Hepatocyte (in vitro differentiated cells): Measurements from ENCODE around the gene AP1G2. TPM values are rescaled to one million over a fixed set of nuclear protein-coding genes. Genes with fewer than 3 reads are reported as not detected.

Experiments used
- DNase-seq: peaks from one replicate; pipeline ENCODE4 v3.0.0-alpha.2; 2016; ENCODE audit warnings: low spot score
- H2AFZ ChIP-seq: fragments of 200-600 bp; sonication (generic); 2 replicates; pipeline ENCODE4 v1.6.0; 2016; ENCODE audit warnings: antibody characterized with exemption, mild to moderate bottlenecking
- H3K27ac ChIP-seq: fragments of 200-600 bp; sonication (generic); 2 replicates; pipeline ENCODE4 v1.5.1; 2016; ENCODE audit warnings: mild to moderate bottlenecking
- H3K27me3 ChIP-seq: fragments of 200-600 bp; sonication (generic); 2 replicates; pipeline ENCODE4 v1.6.1; 2016
- H3K36me3 ChIP-seq: fragments of 200-600 bp; sonication (generic); replicated peaks from 2 replicates; pipeline ENCODE4 v1.5.1; 2016; ENCODE audit warnings: low read depth; ENCODE audit not compliant: insufficient read depth
- H3K4me1 ChIP-seq: fragments of 200-600 bp; sonication (generic); 2 replicates; pipeline ENCODE4 v1.5.1; 2016; ENCODE audit warnings: mild to moderate bottlenecking, moderate library complexity; ENCODE audit not compliant: insufficient read depth
- H3K4me2 ChIP-seq: fragments of 200-600 bp; sonication (generic); 2 replicates; pipeline ENCODE4 v1.6.0; 2016
- H3K4me3 ChIP-seq: fragments of 200-600 bp; sonication (generic); 2 replicates; pipeline ENCODE4 v1.5.1; 2016; ENCODE audit warnings: mild to moderate bottlenecking
- H3K79me2 ChIP-seq: fragments of 200-600 bp; sonication (generic); 2 replicates; pipeline ENCODE4 v1.6.0; 2017; ENCODE audit warnings: mild to moderate bottlenecking
- H3K9me2 ChIP-seq: fragments of 200-600 bp; sonication (generic); replicated peaks from 2 replicates; pipeline ENCODE4 v1.6.0; 2017; ENCODE audit warnings: mild to moderate bottlenecking; ENCODE audit not compliant: insufficient read depth
- H3K9me3 ChIP-seq: fragments of 200-600 bp; sonication (generic); 2 replicates; pipeline ENCODE4 v1.5.1; 2016; ENCODE audit warnings: low read depth, mild to moderate bottlenecking
- H4K20me1 ChIP-seq: fragments of 200-600 bp; sonication (generic); 2 replicates; pipeline ENCODE4 v1.6.0; 2016; ENCODE audit warnings: mild to moderate bottlenecking; ENCODE audit not compliant: insufficient read depth, poor library complexity, severe bottlenecking
- CTCF ChIP-seq: fragments of 200-600 bp; sonication (generic); IDR thresholded peaks from 2 replicates; pipeline ENCODE4 v1.5.1; 2016; ENCODE audit warnings: antibody characterized with exemption, mild to moderate bottlenecking; ENCODE audit not compliant: poor library complexity
- EZH2 ChIP-seq: fragments of 200-600 bp; sonication (generic); IDR thresholded peaks from 2 replicates; pipeline ENCODE4 v1.6.1; 2016; ENCODE audit warnings: antibody characterized with exemption, mild to moderate bottlenecking, borderline replicate concordance
- EZH2phosphoT487 ChIP-seq: fragments of 200-600 bp; sonication (generic); IDR thresholded peaks from one replicate; pipeline ENCODE4 v1.6.1; 2018; ENCODE audit warnings: antibody characterized with exemption, mild to moderate bottlenecking, low read depth, moderate library complexity; ENCODE audit not compliant: unreplicated experiment, severe bottlenecking
- WGBS: methylation state at CpG from one replicate; pipeline ENCODE4 v1.1.6; 2016; ENCODE audit warnings: low lambda C conversion rate; ENCODE audit errors: missing lambda C conversion rate; 5-methylcytosine and 5-hydroxymethylcytosine counted together
- polyA plus RNA-seq: library from polyadenylated mRNA; unstranded; fragments of >200 nt; fragmentation: Nextera tagmentation; extraction: Ambion mirVana; gene quantifications from 2 replicates; pipeline ENCODE4 v1.2.1, GENCODE V29; 2016
- total RNA-seq: library from RNA; depleted of rRNA; stranded (reverse); fragments of >200 nt; gene quantifications from 2 replicates; pipeline ENCODE4 v1.2.3, GENCODE V29; 2014

Gene AP1G2
- total and polyA plus RNA-seq, 2 experiments from 2014 or later = 87.5 to 191 TPM

- Histone ChIP-seq H3K27ac (peak overlapping the region; percentile 70), H2AFZ (no peak overlapping the region), H4K20me1 (no peaks in the 10 kb centered on the region), H3K4me2 (no peak overlapping the region), H3K4me1 (peaks cover 28% of the 10 kb centered on the region), H3K27me3 (no peaks in the 10 kb centered on the region), H3K9me2 (no peaks in the 10 kb centered on the region), H3K4me3 (no peak overlapping the region), H3K9me3 (no peaks in the 10 kb centered on the region), H3K36me3 (no peaks in the 10 kb centered on the region), H3K79me2 (no peaks in the 10 kb centered on the region)
- no peak for DNase-seq
- 36% methylated on average over 1 of the region's 1 CpG for WGBS
- TF ChIP-seq EZH2phosphoT487 = no peak
- no peak for TF ChIP-seq EZH2
- no peak for TF ChIP-seq CTCF
These were observed 40.9 kb upstream of the AP1G2 start for GRCh38 chr14:23608454-23608853.

- Histone ChIP-seq H4K20me1 (no peaks in the 10 kb centered on the region), H3K4me1 (peaks cover 15% of the 10 kb centered on the region), H3K36me3 (no peaks in the 10 kb centered on the region), H2AFZ (no peak overlapping the region), H3K4me2 (no peak overlapping the region), H3K27ac (no peak overlapping the region), H3K4me3 (no peak overlapping the region), H3K9me2 (no peaks in the 10 kb centered on the region), H3K9me3 (no peaks in the 10 kb centered on the region), H3K79me2 (no peaks in the 10 kb centered on the region), H3K27me3 (no peaks in the 10 kb centered on the region)
- DNase-seq = no peak
- WGBS = 74% methylated on average over 6 of the region's 6 CpGs
- TF ChIP-seq CTCF (no peak), EZH2 (no peak), EZH2phosphoT487 (no peak)
These were observed 38.5 kb upstream of the AP1G2 start for GRCh38 chr14:23605931-23606585.

GRCh38 chr14:23604675-23605170 is 37.1 kb upstream of the AP1G2 start:
- Histone ChIP-seq H3K4me2 (no peak overlapping the region), H4K20me1 (no peaks in the 10 kb centered on the region), H2AFZ (no peak overlapping the region), H3K9me2 (no peaks in the 10 kb centered on the region), H3K36me3 (no peaks in the 10 kb centered on the region), H3K9me3 (no peaks in the 10 kb centered on the region), H3K27ac (peak overlapping the region; percentile 62), H3K4me1 (peaks cover 3% of the 10 kb centered on the region), H3K27me3 (no peaks in the 10 kb centered on the region), H3K4me3 (no peak overlapping the region), H3K79me2 (no peaks in the 10 kb centered on the region)
- WGBS = 71% methylated on average over 3 of the region's 3 CpGs
- TF ChIP-seq CTCF (no peak), EZH2phosphoT487 (no peak), EZH2 (no peak)
- peak; percentile 25 for DNase-seq
